Transverse colon (tissue), 4 donors: ENCODE results near the gene MED27.

ENCODE experiments used
- POLR2AphosphoS5 ChIP-seq, 3 donors: sonication (generic); formaldehyde crosslinking; IDR thresholded peaks; one replicate each; pipeline ENCODE4 v1.6.1; 2016; ENCODE audit warnings: antibody characterized with exemption in 3 of 3
- TF ChIP-seq, protein P1 (sequence below), 5 experiments: fragments of 200-600 bp in 3 of 5; fragments of 450-650 bp in 2 of 5; sonication (generic) in 3 of 5; IDR thresholded peaks; 1 replicate in 2 of 5; 2 replicates in 3 of 5; pipeline ENCODE4 v1.5.1; 2016 to 2017; ENCODE audit warnings: antibody characterized with exemption in 5 of 5, inconsistent platforms in 3 of 5, mild to moderate bottlenecking in 2 of 5, moderate library complexity in 1 of 5

DNA sequence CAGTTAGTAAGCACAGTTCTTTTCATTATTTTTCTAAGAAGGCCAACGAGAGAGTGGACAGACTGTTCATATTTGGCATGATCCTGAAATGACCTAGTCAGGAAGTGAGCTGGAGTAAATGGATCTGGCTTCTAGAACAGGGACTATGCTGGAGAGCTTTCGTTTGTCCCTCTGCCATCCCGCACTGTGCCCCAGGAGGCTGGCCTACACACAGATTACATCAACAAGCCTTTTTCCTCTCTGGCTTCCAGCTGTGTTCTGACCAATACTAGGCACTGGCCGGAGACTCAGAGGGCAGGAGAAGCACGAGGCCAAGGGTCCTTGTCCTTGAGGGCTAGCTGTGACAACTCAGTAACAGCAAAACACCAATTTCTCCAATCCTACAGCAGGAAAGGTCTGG, 127.8 kb downstream of the MED27 start:
- TF ChIP-seq, protein P1, sequence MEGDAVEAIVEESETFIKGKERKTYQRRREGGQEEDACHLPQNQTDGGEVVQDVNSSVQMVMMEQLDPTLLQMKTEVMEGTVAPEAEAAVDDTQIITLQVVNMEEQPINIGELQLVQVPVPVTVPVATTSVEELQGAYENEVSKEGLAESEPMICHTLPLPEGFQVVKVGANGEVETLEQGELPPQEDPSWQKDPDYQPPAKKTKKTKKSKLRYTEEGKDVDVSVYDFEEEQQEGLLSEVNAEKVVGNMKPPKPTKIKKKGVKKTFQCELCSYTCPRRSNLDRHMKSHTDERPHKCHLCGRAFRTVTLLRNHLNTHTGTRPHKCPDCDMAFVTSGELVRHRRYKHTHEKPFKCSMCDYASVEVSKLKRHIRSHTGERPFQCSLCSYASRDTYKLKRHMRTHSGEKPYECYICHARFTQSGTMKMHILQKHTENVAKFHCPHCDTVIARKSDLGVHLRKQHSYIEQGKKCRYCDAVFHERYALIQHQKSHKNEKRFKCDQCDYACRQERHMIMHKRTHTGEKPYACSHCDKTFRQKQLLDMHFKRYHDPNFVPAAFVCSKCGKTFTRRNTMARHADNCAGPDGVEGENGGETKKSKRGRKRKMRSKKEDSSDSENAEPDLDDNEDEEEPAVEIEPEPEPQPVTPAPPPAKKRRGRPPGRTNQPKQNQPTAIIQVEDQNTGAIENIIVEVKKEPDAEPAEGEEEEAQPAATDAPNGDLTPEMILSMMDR (IDR thresholded peaks at IDR 0.05): no peak
- no peak for TF ChIP-seq POLR2AphosphoS5 (IDR thresholded peaks at IDR 0.05)
